ENCODE results near the gene RAP1GAP2.
"Not testable (repeated sequence)": the region's sequence is repeated elsewhere in the genome, so short reads cannot be mapped to it uniquely, and the experiment has no call there.

RAP1GAP2 gene

GRCh38 chr17:2977157-2977556 lies 180.9 kb downstream of the RAP1GAP2 start:
- no peak for DNase-seq

DNA sequence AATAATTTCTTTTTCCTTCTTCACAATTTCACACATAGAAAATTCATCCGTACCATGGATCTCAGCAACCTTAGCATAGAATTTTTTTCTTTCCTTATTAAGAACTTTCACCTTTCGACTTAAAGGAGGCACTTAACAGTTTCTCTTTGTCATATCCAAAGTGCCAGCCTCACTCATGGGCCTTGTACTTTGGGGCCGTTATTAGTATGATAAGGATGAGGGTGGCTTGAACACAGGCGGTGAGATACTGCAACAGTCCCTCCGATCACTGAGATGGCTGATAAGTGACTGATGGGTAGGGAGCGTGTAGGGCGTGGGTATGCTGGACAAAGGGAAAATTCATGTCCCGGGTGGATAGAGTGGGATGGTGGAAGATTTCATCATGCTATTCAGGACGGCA lies 181.9 kb downstream of the RAP1GAP2 start:
- DNase-seq, result no peak

DNA sequence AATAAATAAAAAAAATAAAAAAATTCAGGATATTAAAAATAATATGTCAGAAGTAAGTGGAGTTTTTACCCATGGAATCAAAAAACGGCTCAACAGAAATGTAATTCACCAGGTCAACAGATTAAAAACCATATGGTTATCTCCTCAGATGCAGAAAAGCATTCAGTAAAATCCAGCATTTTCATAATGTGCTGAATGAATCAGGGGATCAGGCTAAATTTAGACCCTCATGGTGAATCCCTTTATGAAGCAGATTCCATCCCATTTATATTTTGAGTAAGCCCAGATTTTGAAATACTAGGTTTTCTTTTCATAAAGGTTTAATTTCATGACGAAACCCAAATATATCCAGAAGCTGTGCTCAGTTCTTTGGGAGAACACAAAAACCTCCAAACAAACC lies 182.8 kb downstream of the RAP1GAP2 start:
- DNase-seq, result no peak

GRCh38 chr17:2980211-2980903 lies 184.1 kb downstream of the RAP1GAP2 start:
- DNase-seq, result no peak

- DNase-seq, result no peak
Measured at GRCh38 chr17:2980904-2981246, 184.6 kb downstream of the RAP1GAP2 start.

DNA sequence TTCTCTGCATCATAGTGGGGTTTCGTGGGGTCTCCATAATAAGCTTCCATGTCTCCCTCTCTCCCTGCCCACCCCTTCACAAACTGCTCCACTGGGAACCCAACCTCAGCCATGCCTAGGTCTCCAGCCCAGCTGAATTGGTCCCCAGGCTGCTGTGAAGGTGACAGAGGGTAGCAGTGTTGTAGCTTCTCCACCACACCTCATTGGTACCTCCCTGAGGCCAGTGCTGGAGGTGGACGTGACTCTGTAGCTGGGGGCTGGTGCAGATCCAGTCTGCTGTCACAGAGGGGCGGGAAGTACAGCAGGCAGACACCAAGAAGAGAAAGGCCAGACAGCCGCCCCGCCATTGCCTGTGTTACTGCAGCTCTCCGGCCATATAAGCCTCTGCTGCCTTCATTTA lies 185.1 kb downstream of the RAP1GAP2 start:
- DNase-seq, result no peak

- DNase-seq, result no peak
Measured at GRCh38 chr17:2982854-2983253, 186.6 kb downstream of the RAP1GAP2 start.

GRCh38 chr17:2983255-2983654 lies 187.0 kb downstream of the RAP1GAP2 start:
- DNase-seq, result no peak

- DNase-seq, result no peak
Measured at GRCh38 chr17:2985318-2985717, 189.1 kb downstream of the RAP1GAP2 start.

- no peak for DNase-seq
Measured at GRCh38 chr17:2986925-2987324, 190.7 kb downstream of the RAP1GAP2 start.

DNA sequence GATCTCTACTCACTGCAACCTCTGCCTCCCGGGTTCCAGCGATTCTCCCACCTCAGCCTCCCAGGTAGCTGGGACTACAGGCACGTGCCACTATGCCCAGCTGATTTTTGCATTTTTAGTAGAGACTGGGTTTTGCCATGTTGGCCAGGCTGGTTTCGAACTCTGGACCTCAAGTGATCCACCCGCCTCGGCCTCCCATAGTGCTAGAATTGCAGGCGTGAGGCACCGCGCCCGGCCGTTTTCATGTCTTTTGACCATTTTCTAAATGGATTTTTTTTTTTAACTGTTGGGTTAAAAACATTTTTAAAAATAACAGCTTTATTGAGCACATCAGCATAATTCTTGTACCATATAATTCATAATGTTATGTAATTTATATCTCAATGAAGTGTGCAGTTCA lies 193.2 kb downstream of the RAP1GAP2 start:
- not testable (repeated sequence) for DNase-seq

DNA sequence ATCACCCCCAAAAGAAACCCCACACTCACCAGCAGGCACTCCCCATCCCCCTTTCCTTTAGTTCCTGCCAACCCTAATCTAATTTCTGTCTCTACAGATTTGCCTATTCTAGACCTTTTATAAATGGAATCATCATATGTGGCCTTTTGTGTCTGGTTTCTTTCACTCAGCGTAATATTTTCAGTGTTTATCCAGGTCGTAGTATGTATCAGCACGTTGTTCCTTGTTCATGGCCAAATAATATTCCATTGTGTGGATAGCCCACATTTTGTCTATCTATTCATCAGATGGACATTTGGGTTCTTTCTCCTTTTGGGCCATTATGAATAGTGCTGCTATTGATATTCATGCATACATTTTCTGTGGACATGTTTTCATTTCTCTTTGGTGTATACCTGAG lies 193.6 kb downstream of the RAP1GAP2 start:
- no peak for DNase-seq

GRCh38 chr17:2990396-2990795 lies 194.2 kb downstream of the RAP1GAP2 start:
- no peak for DNase-seq

DNA sequence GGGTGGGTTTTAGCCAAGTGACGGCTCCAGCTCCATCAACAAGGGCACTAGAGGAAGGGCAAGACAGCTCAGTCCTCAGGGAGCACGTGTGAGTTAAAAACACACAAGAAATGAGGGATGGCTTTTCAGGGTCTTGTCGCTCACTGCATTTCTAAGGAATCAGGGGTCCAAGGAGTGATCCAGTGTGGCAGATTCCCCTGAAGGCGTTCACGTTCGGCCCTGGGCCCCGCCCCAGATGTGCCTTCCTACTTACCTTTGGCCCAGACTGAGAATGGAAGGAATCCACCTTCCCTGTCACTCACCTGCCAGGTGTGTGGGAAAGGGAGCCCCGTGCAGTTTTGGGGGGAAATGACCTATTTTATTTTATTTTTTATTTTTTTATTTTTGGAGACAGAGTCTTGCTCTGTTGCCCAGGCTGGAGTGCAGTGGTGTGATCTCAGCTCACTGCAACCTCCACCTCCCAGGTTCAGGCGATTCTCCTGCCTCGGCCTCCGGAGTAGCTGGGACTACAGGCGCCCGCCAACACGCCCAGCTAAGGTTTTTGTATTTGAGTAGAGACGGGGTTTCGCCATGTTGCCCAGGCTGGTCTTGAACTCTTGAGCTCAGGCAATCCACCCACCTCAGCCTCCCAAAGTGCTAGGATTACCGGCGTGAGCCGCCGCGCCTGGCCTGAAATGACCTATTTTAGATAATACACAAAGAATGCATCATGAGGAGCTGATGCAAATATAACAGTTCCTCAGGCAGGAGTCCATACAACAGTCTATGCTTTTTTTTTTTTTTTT lies 195.3 kb downstream of the RAP1GAP2 start:
- not testable (repeated sequence) for DNase-seq

- DNase-seq, result no peak
Measured at GRCh38 chr17:2994441-2994840, 198.2 kb downstream of the RAP1GAP2 start.

DNA sequence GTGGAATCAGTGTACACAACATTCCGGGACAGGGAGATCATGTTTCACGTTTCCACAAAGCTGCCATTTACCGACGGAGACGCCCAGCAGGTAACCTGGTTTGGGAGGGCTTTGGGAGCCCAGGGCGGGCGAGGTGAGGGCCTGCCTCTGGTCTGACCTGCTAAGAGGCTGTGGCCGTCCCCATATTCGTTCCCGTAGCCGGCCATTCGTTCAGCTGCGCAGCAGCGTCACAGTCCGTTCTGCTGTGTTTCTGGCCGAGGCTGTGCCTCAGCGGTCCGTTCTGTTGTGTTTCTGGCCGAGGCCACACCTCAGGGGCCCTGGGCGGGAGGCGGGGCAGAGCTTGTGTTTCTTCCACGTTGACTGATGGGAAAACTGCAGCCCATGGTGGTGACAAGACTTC lies 199.1 kb downstream of the RAP1GAP2 start:
- DNase-seq, result no peak

DNA sequence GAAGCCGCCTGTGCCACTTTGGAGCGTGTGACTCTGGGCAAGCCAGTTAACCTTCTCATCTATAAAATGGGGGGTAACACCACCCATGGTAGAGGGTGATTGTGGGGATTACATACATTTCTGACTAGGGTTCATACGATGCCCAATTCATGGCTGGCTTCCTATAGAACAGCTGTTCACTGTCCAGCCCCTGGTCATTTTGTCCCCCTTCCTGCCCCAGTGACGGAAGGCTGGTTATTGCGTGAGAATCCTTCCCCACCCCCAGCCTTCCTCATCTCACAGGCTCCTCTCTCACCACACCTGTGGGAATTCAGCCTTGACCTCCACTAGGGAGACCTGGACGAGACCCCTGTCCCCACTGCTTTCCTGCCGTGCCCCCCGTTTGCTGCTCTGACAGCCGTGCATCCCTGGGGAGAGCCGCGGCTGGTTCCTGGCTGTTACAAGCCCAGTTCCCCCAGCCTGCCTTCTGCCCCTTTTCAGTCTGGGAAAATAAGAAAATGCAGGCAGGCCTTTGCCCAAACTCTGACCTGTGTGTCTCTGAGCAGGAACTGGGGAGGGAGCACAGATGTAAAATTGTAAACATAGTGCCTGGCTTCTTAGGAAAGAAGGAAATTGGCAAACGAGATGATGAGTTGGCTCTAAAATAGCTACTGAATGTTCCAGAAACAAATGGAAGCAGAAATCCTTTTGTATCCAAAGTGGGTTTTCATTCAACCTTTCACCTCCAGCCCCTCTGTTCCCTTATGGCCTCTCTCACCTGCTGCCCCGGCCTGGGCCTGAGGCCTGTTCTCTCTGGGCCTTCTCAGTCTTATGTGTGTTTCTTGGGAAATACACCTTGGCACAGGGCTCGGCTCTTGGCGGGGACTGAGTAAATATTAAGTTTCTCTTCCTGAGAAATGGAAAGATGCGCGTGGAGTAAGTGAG lies 199.9 kb downstream of the RAP1GAP2 start:
- DNase-seq, result no peak

DNA sequence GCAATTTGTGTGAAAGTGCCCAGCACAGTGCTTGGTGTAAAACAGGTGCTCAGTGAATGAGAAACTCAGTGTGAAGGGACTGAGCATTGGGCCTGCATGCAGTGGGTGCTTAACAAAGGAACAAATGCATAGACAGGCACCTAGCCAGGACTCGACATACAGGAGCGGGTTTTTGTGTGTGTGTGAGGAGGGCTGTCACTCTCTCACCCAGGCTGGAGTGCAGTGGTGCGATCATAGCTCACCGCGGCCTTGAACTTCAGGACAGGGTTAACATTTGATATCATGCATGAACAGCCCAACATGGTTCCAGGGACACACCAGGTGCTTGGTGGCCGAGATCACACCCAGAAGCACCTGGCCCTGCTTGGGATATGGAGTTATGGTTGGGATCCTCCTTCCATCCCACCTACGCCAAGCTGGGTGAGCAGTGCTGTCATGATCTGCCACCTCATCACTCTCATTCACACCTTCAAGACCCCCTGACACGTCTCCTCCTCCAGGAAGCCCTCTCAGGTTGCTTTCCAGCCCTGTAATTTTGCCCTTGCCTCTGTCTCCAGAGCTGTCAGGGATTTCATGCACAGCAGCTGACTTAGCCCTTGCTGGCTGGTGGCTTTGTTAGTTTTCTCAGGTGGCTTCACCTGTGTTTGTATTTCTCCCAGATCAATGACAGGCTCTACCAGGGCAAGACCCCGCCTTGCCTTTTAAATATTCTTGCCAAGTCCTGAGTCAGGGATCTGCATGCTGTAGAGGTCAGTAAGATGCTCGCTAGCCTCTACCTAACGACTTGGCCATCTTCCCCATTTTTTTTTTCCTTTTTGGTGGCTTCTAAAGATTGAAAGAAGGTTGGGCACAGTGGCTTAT lies 200.8 kb downstream of the RAP1GAP2 start:
- no peak for DNase-seq

GRCh38 chr17:2998469-2998901 lies 202.2 kb downstream of the RAP1GAP2 start:
- DNase-seq, result not testable (repeated sequence)

DNA sequence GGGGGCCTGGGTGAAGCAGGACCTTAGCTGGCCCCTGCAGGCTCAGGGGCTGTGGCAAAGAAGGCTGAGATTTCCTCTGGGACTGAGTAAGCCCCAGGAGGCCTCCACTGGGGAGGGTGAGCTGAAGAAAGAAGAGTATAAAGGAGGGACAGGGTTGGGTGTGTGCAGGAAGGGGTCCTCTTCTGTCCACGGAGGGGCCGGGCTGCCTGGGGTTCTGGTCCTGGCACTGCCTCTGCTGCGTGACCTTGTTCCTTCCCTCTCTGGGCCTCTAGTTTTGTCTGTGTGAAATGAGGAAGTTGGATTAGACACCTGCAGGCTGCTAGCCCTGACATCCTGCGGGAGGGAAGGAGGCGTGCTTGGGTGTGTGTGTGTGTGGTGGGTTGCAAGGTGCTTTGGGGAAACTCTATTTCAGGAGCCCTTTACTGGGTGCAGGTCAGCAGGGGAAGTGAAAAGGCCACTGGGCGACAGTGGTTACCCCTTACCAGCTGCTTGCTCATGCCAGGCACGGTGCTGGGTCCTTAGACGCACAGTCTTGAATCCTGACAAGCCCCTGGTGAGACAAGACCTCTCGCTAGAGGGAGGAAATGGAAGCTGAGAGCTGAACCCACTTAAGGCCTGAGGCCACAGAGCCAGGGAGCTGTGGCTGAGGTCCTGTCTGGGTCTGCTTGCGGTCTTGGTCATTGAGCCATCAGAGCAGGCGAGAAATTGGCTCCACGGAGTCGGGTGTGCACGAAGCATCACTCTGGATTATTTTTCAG lies 206.5 kb downstream of the RAP1GAP2 start:
- DNase-seq, result no peak

DNA sequence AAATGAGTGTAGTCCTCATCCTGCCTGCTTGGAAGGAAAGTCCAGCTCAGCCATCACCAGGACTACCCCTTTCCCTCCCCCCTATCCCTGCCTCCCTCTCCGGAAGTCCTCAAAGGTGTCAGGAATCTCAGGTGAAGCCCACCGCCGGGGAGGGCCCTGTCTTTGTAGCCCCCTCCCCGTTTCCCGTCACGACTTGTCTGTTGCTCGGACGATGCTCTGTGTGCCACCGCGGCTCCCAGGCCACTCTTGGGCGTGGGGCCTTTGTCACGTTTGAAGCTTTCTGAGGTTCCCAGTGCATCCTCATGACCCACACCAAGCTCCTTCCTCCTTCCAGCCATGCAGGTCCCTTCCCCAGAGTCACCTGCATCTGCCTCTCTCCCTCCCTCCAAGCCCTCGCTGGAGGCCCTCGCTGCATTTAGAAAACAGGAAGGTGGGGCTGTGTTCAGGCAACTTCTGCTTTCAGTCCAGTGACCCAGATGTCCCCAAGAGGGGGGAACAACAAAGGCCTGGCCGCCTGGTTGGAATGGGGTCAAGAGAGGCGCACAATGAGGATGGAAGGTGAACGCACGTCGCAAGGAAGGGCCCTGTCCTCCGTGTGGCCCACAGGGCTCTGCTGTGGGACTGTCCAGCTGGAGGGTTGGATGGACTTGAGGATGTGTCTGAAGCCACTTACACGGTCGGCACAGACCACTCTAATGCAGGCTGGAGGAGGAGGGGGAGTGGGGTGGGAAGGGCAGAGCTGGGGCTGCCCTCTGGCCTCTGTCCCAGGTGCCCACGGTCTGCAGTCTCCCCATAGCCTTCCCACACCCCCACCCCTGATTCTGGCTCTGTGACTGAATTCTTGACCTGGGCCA lies 207.3 kb downstream of the RAP1GAP2 start:
- no peak for DNase-seq
